Hepatocyte (in vitro differentiated cells): ENCODE results near the gene LDHAL6A. TPM values are rescaled to one million over a fixed set of nuclear protein-coding genes. Genes with fewer than 3 reads are reported as not detected.

ENCODE experiments used
- DNase-seq: peaks from one replicate; pipeline ENCODE4 v3.0.0-alpha.2; 2016; ENCODE audit warnings: low spot score
- H2AFZ ChIP-seq: fragments of 200-600 bp; sonication (generic); 2 replicates; pipeline ENCODE4 v1.6.0; 2016; ENCODE audit warnings: antibody characterized with exemption, mild to moderate bottlenecking
- H3K27ac ChIP-seq: fragments of 200-600 bp; sonication (generic); 2 replicates; pipeline ENCODE4 v1.5.1; 2016; ENCODE audit warnings: mild to moderate bottlenecking
- H3K27me3 ChIP-seq: fragments of 200-600 bp; sonication (generic); 2 replicates; pipeline ENCODE4 v1.6.1; 2016
- H3K36me3 ChIP-seq: fragments of 200-600 bp; sonication (generic); replicated peaks from 2 replicates; pipeline ENCODE4 v1.5.1; 2016; ENCODE audit warnings: low read depth; ENCODE audit not compliant: insufficient read depth
- H3K4me1 ChIP-seq: fragments of 200-600 bp; sonication (generic); 2 replicates; pipeline ENCODE4 v1.5.1; 2016; ENCODE audit warnings: mild to moderate bottlenecking, moderate library complexity; ENCODE audit not compliant: insufficient read depth
- H3K4me2 ChIP-seq: fragments of 200-600 bp; sonication (generic); 2 replicates; pipeline ENCODE4 v1.6.0; 2016
- H3K4me3 ChIP-seq: fragments of 200-600 bp; sonication (generic); 2 replicates; pipeline ENCODE4 v1.5.1; 2016; ENCODE audit warnings: mild to moderate bottlenecking
- H3K79me2 ChIP-seq: fragments of 200-600 bp; sonication (generic); 2 replicates; pipeline ENCODE4 v1.6.0; 2017; ENCODE audit warnings: mild to moderate bottlenecking
- H3K9me2 ChIP-seq: fragments of 200-600 bp; sonication (generic); replicated peaks from 2 replicates; pipeline ENCODE4 v1.6.0; 2017; ENCODE audit warnings: mild to moderate bottlenecking; ENCODE audit not compliant: insufficient read depth
- H3K9me3 ChIP-seq: fragments of 200-600 bp; sonication (generic); 2 replicates; pipeline ENCODE4 v1.5.1; 2016; ENCODE audit warnings: low read depth, mild to moderate bottlenecking
- H4K20me1 ChIP-seq: fragments of 200-600 bp; sonication (generic); 2 replicates; pipeline ENCODE4 v1.6.0; 2016; ENCODE audit warnings: mild to moderate bottlenecking; ENCODE audit not compliant: insufficient read depth, poor library complexity, severe bottlenecking
- CTCF ChIP-seq: fragments of 200-600 bp; sonication (generic); IDR thresholded peaks from 2 replicates; pipeline ENCODE4 v1.5.1; 2016; ENCODE audit warnings: antibody characterized with exemption, mild to moderate bottlenecking; ENCODE audit not compliant: poor library complexity
- EZH2 ChIP-seq: fragments of 200-600 bp; sonication (generic); IDR thresholded peaks from 2 replicates; pipeline ENCODE4 v1.6.1; 2016; ENCODE audit warnings: antibody characterized with exemption, mild to moderate bottlenecking, borderline replicate concordance
- EZH2phosphoT487 ChIP-seq: fragments of 200-600 bp; sonication (generic); IDR thresholded peaks from one replicate; pipeline ENCODE4 v1.6.1; 2018; ENCODE audit warnings: antibody characterized with exemption, mild to moderate bottlenecking, low read depth, moderate library complexity; ENCODE audit not compliant: unreplicated experiment, severe bottlenecking
- whole genome bisulfite sequencing: methylation state at CpG from one replicate; pipeline ENCODE4 v1.1.6; 2016; ENCODE audit warnings: low lambda C conversion rate; ENCODE audit errors: missing lambda C conversion rate; 5-methylcytosine and 5-hydroxymethylcytosine counted together
- polyA plus RNA-seq: library from polyadenylated mRNA; unstranded; fragments of >200 nt; fragmentation: Nextera tagmentation; extraction: Ambion mirVana; gene quantifications from 2 replicates; pipeline ENCODE4 v1.2.1, GENCODE V29; 2016
- total RNA-seq: library from RNA; depleted of rRNA; stranded (reverse); fragments of >200 nt; gene quantifications from 2 replicates; pipeline ENCODE4 v1.2.3, GENCODE V29; 2014

Gene LDHAL6A
- total and polyA plus RNA-seq, 2 experiments from 2014 or later, result 0.06 TPM; not detected in 1

DNA sequence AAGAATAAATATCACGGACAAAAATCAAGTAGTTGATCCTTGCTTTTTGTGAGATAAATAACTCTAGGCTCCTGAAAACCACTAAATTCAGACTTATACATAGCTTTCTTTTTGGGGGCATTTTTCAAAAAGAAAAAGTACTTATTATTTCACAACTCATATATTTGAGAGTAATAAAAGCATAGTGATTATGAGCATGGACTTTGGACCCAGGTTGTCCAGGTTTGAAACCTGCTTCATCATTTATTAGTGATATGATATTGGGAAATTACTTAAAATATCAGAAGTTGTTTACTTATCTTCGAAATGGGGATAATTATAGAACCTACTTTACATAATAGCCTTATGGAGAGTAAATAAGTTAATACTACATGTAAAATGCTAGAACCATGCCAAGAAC is 17.0 kb upstream of the LDHAL6A start:
- 84% methylated on average over 2 of the region's 2 CpGs for WGBS
- H3K27me3 ChIP-seq, result no peaks in the 10 kb centered on the region
- H3K36me3 ChIP-seq, result no peaks in the 10 kb centered on the region
- no peak overlapping the region for H2AFZ ChIP-seq
- TF ChIP-seq EZH2phosphoT487 (no peak), EZH2 (no peak), CTCF (no peak)
- no peak overlapping the region for H3K4me3 ChIP-seq
- H3K9me3 ChIP-seq, result no peaks in the 10 kb centered on the region
- H3K79me2 ChIP-seq, result no peaks in the 10 kb centered on the region
- H3K4me1 ChIP-seq, result no peaks in the 10 kb centered on the region
- H3K27ac ChIP-seq, result no peak overlapping the region
- no peak for DNase-seq
- H3K4me2 ChIP-seq, result no peak overlapping the region
- H3K9me2 ChIP-seq, result no peaks in the 10 kb centered on the region
- no peaks in the 10 kb centered on the region for H4K20me1 ChIP-seq

DNA sequence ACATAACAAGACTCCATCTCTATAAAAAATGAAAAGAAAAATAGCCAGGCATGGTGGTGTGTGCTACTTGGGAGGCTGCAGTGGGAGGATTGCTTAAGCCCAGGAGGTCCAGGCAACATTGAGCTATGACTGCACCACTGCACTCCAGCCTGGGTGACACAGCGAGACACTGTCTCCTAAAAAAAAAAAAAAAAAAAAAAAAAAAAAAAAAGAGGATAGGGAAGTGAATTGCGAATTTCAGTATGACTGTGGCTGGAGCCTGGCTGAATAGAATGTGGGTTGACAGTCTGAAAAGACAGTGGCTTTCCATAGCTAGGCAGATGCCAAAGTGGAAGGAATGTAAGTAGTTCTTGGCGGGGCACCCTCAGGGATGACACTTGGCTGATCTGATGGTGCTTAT is 6.4 kb upstream of the LDHAL6A start:
- Histone ChIP-seq H3K4me3 (no peak overlapping the region), H3K9me3 (no peaks in the 10 kb centered on the region), H3K27ac (no peak overlapping the region), H4K20me1 (no peaks in the 10 kb centered on the region), H3K79me2 (no peaks in the 10 kb centered on the region), H2AFZ (no peak overlapping the region), H3K36me3 (no peaks in the 10 kb centered on the region), H3K4me1 (no peaks in the 10 kb centered on the region), H3K9me2 (no peaks in the 10 kb centered on the region), H3K27me3 (no peaks in the 10 kb centered on the region), H3K4me2 (no peak overlapping the region)
- 92% methylated on average over 3 of the region's 3 CpGs for WGBS
- no peak for TF ChIP-seq EZH2phosphoT487
- TF ChIP-seq EZH2, result no peak
- TF ChIP-seq CTCF, result no peak
- DNase-seq, result no peak

GRCh38 chr11:18452927-18453326 is 2.7 kb upstream of the LDHAL6A start:
- H3K27ac ChIP-seq, result no peak overlapping the region
- no peak for TF ChIP-seq CTCF
- no peak for TF ChIP-seq EZH2
- TF ChIP-seq EZH2phosphoT487, result no peak
- no peak overlapping the region for H3K4me3 ChIP-seq
- no peak overlapping the region for H2AFZ ChIP-seq
- H3K9me3 ChIP-seq, result no peaks in the 10 kb centered on the region
- H3K36me3 ChIP-seq, result no peaks in the 10 kb centered on the region
- H3K27me3 ChIP-seq, result no peaks in the 10 kb centered on the region
- peaks cover 3% of the 10 kb centered on the region for H3K4me1 ChIP-seq
- no peaks in the 10 kb centered on the region for H3K79me2 ChIP-seq
- no peaks in the 10 kb centered on the region for H4K20me1 ChIP-seq
- DNase-seq, result no peak
- 71% methylated on average over 2 of the region's 2 CpGs for WGBS
- no peak overlapping the region for H3K4me2 ChIP-seq
- no peaks in the 10 kb centered on the region for H3K9me2 ChIP-seq

- DNase-seq, result peak; percentile 55
- Histone ChIP-seq H2AFZ (no peak overlapping the region), H3K27ac (peak overlapping the region; percentile 19), H3K36me3 (no peaks in the 10 kb centered on the region), H4K20me1 (no peaks in the 10 kb centered on the region), H3K4me1 (peaks cover 3% of the 10 kb centered on the region), H3K4me3 (no peak overlapping the region), H3K9me2 (no peaks in the 10 kb centered on the region), H3K4me2 (no peak overlapping the region), H3K9me3 (no peaks in the 10 kb centered on the region), H3K79me2 (no peaks in the 10 kb centered on the region), H3K27me3 (no peaks in the 10 kb centered on the region)
- 23% methylated on average over 3 of the region's 3 CpGs for WGBS
- TF ChIP-seq EZH2 (no peak), EZH2phosphoT487 (peak; percentile 34)
Measured at GRCh38 chr11:18457450-18457849, 1.8 kb downstream of the LDHAL6A start.
